ENCODE results near the gene AUNIP.

GRCh38 chr1:25817840-25818501 is 41.3 kb downstream of the AUNIP start:
- TF ChIP-seq POLR2AphosphoS5 (IDR thresholded peaks at IDR 0.05), result no peak
- peak in 2 of 4 experiments; percentile 33 to 42 for TF ChIP-seq CTCF (IDR thresholded peaks at IDR 0.05)
- no peak for TF ChIP-seq POLR2A (IDR thresholded peaks at IDR 0.05)

Measured in prostate gland (tissue), 2 donors.